MM.1S (cell line): ENCODE data around the gene B9D2.

Experiments
- DNase-seq: peaks from one replicate; pipeline ENCODE4 v3.0.0-alpha.2; 2015
- H2AFZ ChIP-seq: fragments of 300-600 bp; sonication (generic); 2 replicates; pipeline ENCODE4 v1.6.0; 2016; ENCODE audit warnings: antibody characterized with exemption, low read length
- H3F3A ChIP-seq: fragments of 300-600 bp; sonication (generic); 2 replicates; pipeline ENCODE4 v1.6.1; 2016; ENCODE audit warnings: mild to moderate bottlenecking, antibody characterized with exemption, low read length, moderate library complexity, mixed read lengths; ENCODE audit not compliant: insufficient read depth
- H3K27ac ChIP-seq: fragments of 300-600 bp; sonication (generic); 2 replicates; pipeline ENCODE4 v1.5.1; 2016; ENCODE audit warnings: mild to moderate bottlenecking, low read length
- H3K27me3 ChIP-seq: fragments of 300-600 bp; sonication (generic); replicated peaks from 2 replicates; pipeline ENCODE4 v1.6.0; 2016; ENCODE audit warnings: low read length; ENCODE audit not compliant: insufficient read depth
- H3K36me3 ChIP-seq: fragments of 300-600 bp; sonication (generic); replicated peaks from 2 replicates; pipeline ENCODE4 v1.6.1; 2016; ENCODE audit warnings: mild to moderate bottlenecking, low read length, mixed read lengths; ENCODE audit not compliant: insufficient read depth
- H3K4me1 ChIP-seq: fragments of 300-600 bp; sonication (generic); 2 replicates; pipeline ENCODE4 v1.6.1; 2016; ENCODE audit warnings: low read length, mixed read lengths
- H3K4me2 ChIP-seq: fragments of 300-600 bp; sonication (generic); 2 replicates; pipeline ENCODE4 v1.6.0; 2016; ENCODE audit warnings: low read depth, low read length
- H3K4me3 ChIP-seq: fragments of 300-600 bp; sonication (generic); 2 replicates; pipeline ENCODE4 v1.5.1; 2016; ENCODE audit warnings: low read length, mixed read lengths
- H3K79me2 ChIP-seq: fragments of 300-600 bp; sonication (generic); 2 replicates; pipeline ENCODE4 v1.6.1; 2016; ENCODE audit warnings: mixed run types, low read length, mixed read lengths
- H3K9ac ChIP-seq: fragments of 300-600 bp; sonication (generic); 2 replicates; pipeline ENCODE4 v1.6.1; 2016; ENCODE audit warnings: low read length, mixed read lengths
- H3K9me2 ChIP-seq: fragments of 300-600 bp; sonication (generic); replicated peaks from 2 replicates; pipeline ENCODE4 v1.6.1; 2016; ENCODE audit warnings: mild to moderate bottlenecking, low read length, mixed read lengths; ENCODE audit not compliant: insufficient read depth
- H3K9me3 ChIP-seq: fragments of 300-600 bp; sonication (generic); replicated peaks from 2 replicates; pipeline ENCODE4 v1.6.1; 2016; ENCODE audit warnings: mild to moderate bottlenecking, low read length, mixed read lengths; ENCODE audit not compliant: insufficient read depth
- H4K20me1 ChIP-seq: fragments of 300-600 bp; sonication (generic); 2 replicates; pipeline ENCODE4 v1.6.1; 2016; ENCODE audit warnings: mild to moderate bottlenecking, low read length, moderate library complexity, mixed read lengths; ENCODE audit not compliant: insufficient read depth
- EZH2 ChIP-seq: fragments of 300-600 bp; sonication (generic); optimal IDR thresholded peaks from 2 replicates; pipeline ENCODE3; 2017; ENCODE audit warnings: low read depth, mild to moderate bottlenecking, antibody characterized with exemption, low read length, mixed read lengths
- EZH2phosphoT487 ChIP-seq: fragments of 300-600 bp; sonication (generic); IDR thresholded peaks from 2 replicates; pipeline ENCODE4 v1.6.1; 2018; ENCODE audit warnings: antibody characterized with exemption, low read length
- TF ChIP-seq, protein P1 (sequence below): fragments of 300-600 bp; sonication (generic); IDR thresholded peaks from 2 replicates; pipeline ENCODE4 v1.5.1; 2016; ENCODE audit warnings: antibody characterized with exemption, low read length, mixed read lengths

The B9D2 gene

DNA sequence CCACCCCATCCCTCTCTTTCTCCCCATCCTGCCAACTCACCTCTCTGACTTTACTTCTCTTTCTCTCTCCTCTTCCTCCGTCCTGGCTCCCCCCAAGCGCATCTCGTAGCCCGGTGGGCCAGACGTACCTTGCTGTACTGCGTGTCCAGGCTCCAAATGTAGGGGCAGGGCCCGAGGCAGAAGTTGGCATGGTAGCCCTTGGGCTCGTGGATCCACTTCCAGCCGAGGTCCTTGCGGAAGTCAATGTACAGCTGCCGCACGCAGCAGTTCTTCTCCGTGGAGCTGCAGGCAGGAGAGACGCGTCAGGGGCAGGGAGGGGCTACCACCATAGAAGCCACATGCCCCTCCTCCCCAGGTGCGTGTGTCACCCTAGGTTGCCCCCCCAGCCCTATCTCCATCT, 31.9 kb downstream of the B9D2 start:
- H3K4me3 ChIP-seq = no peak overlapping the region
- peaks cover 15% of the 10 kb centered on the region for H3F3A ChIP-seq
- TF ChIP-seq, protein P1, sequence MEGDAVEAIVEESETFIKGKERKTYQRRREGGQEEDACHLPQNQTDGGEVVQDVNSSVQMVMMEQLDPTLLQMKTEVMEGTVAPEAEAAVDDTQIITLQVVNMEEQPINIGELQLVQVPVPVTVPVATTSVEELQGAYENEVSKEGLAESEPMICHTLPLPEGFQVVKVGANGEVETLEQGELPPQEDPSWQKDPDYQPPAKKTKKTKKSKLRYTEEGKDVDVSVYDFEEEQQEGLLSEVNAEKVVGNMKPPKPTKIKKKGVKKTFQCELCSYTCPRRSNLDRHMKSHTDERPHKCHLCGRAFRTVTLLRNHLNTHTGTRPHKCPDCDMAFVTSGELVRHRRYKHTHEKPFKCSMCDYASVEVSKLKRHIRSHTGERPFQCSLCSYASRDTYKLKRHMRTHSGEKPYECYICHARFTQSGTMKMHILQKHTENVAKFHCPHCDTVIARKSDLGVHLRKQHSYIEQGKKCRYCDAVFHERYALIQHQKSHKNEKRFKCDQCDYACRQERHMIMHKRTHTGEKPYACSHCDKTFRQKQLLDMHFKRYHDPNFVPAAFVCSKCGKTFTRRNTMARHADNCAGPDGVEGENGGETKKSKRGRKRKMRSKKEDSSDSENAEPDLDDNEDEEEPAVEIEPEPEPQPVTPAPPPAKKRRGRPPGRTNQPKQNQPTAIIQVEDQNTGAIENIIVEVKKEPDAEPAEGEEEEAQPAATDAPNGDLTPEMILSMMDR = no peak
- TF ChIP-seq EZH2 (no peak), EZH2phosphoT487 (no peak)
- H4K20me1 ChIP-seq = no peaks in the 10 kb centered on the region
- no peaks in the 10 kb centered on the region for H3K36me3 ChIP-seq
- H3K9ac ChIP-seq = no peak overlapping the region
- no peak for DNase-seq
- H3K27ac ChIP-seq = no peak overlapping the region
- H3K27me3 ChIP-seq = no peaks in the 10 kb centered on the region
- no peak overlapping the region for H3K4me2 ChIP-seq
- no peaks in the 10 kb centered on the region for H3K9me3 ChIP-seq
- no peak overlapping the region for H2AFZ ChIP-seq
- H3K9me2 ChIP-seq = no peaks in the 10 kb centered on the region
- H3K79me2 ChIP-seq = peaks cover under 1% of the 10 kb centered on the region; the same call in 1 of the 2 replicates
- H3K4me1 ChIP-seq = peaks cover 14% of the 10 kb centered on the region

DNA sequence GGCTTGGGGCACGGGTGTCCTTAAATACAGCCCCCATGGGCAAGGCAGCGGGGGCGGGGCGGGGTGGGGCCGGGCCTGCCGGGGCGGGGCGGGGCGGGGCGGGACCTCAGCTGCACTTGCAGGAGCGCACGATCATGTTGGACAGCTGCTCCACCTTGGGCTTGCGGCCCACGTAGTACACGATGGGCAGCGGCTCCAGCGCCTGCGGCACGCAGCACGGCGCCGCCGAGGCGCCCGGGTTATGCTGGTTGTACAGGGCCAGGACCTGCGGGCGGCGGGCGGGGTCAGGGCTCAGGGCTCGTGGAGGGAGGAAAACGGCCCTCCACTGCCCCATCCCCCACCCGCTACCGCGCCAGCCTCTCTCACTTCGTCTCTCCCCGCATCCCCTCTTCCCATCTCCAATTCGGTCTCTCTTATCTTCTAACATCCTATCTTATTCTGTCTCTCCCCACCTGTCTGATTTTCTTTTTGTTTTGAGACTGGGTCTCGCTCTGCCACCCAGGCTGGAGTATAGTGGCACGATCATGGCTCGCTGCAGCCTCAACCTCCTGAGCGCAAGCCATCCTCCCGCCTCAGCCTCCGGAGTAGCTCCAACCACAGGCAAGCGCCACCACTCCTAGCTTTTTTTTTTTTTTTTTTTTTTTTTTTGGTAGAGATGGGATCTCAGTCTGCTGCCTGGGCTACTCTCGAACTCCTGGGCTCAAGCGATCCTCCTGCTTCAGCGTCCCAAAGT, 32.8 kb downstream of the B9D2 start:
- TF ChIP-seq, protein P1 = no peak
- TF ChIP-seq EZH2phosphoT487 (no peak), EZH2 (no peak)

DNA sequence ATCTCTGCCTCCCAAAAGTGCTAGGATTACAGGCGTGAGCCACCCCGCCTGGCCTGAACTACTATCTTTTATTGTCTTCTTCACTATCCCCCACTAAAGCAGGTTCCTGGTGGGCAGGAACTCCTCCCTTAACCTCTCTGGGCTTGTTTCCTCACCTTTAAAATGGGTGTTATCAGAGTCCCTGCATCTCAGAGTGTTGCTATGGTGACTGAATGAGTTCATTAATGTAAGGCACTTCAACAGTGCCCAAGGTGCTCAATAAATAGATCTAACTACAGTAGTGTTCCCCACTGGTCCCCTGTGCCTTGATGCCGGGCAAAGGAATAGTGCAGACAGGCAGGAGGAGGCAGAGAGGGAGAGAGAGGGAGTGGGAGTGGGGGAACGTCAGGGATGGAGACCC, 33.5 kb downstream of the B9D2 start:
- Histone ChIP-seq H3K4me2 (no peak overlapping the region), H3K9me3 (no peaks in the 10 kb centered on the region), H3K27me3 (no peaks in the 10 kb centered on the region), H3K27ac (no peak overlapping the region), H3K36me3 (no peaks in the 10 kb centered on the region), H3K79me2 (peaks cover 3% of the 10 kb centered on the region; the same call in 1 of the 2 replicates), H3K9ac (no peak overlapping the region), H3K4me3 (no peak overlapping the region), H3K4me1 (peaks cover 18% of the 10 kb centered on the region), H2AFZ (no peak overlapping the region), H4K20me1 (no peaks in the 10 kb centered on the region), H3F3A (peaks cover 21% of the 10 kb centered on the region), H3K9me2 (no peaks in the 10 kb centered on the region)
- no peak for TF ChIP-seq EZH2phosphoT487
- TF ChIP-seq, protein P1 = no peak
- no peak for TF ChIP-seq EZH2
- no peak for DNase-seq

More for the DNA sequence above, 32.8 kb downstream of the B9D2 start:
- Histone ChIP-seq H3K4me1 (peaks cover 18% of the 10 kb centered on the region), H4K20me1 (no peaks in the 10 kb centered on the region), H3K36me3 (no peaks in the 10 kb centered on the region), H3K9me3 (no peaks in the 10 kb centered on the region), H3F3A (peaks cover 21% of the 10 kb centered on the region), H3K9ac (no peak overlapping the region), H3K27me3 (no peaks in the 10 kb centered on the region), H2AFZ (no peak overlapping the region), H3K4me2 (no peak overlapping the region), H3K9me2 (no peaks in the 10 kb centered on the region), H3K4me3 (no peak overlapping the region), H3K27ac (no peak overlapping the region), H3K79me2 (peaks cover 3% of the 10 kb centered on the region; the same call in 1 of the 2 replicates)
- DNase-seq = no peak
